IgD-negative memory B cell (primary cell): Measurements from ENCODE around the gene DNASE1. TPM values are rescaled to one million over a fixed set of nuclear protein-coding genes. Genes with fewer than 3 reads are reported as not detected.
"Not testable (repeated sequence)": the region's sequence is repeated elsewhere in the genome, so short reads cannot be mapped to it uniquely, and the experiment has no call there.

ENCODE experiments used
- H3K27ac Mint-ChIP-seq, 3 donors: one replicate each; pipeline ENCODE4 v1.8.0; 2020 to 2022; ENCODE audit warnings: mild to moderate bottlenecking in 3 of 3, mixed read lengths in 3 of 3, moderate library complexity in 1 of 3
- H3K27me3 Mint-ChIP-seq: one replicate; pipeline ENCODE4 v1.8.0; 2021; ENCODE audit warnings: mixed read lengths
- H3K36me3 Mint-ChIP-seq: one replicate; pipeline ENCODE4 v1.8.0; 2020; ENCODE audit warnings: mild to moderate bottlenecking, mixed read lengths
- H3K4me1 Mint-ChIP-seq, 3 donors: one replicate each; pipeline ENCODE4 v1.8.0; 2020 to 2022; ENCODE audit warnings: mixed read lengths in 3 of 3, mild to moderate bottlenecking in 1 of 3
- H3K4me3 Mint-ChIP-seq, 4 donors: one replicate each; pipeline ENCODE4 v1.8.0; 2020 to 2022; ENCODE audit warnings: mild to moderate bottlenecking in 4 of 4, mixed read lengths in 4 of 4, moderate library complexity in 3 of 4
- H3K9me3 Mint-ChIP-seq, 3 donors: one replicate each; pipeline ENCODE4 v1.8.0; 2020 to 2021; ENCODE audit warnings: mixed read lengths in 3 of 3, mild to moderate bottlenecking in 1 of 3
- polyA plus RNA-seq: library from polyadenylated mRNA; unstranded; fragments of 300-500 nt; fragmentation: Illumina TruSeq; gene quantifications from one replicate; pipeline ENCODE4 v1.2.3, GENCODE V29; 2021

The DNASE1 gene
- polyA plus RNA-seq, 1 donor from 2014 or later: 12.4 TPM

GRCh38 chr16:3651461-3652372 is 2.8 kb upstream of the DNASE1 start:
- Mint-ChIP-seq H3K9me3 (no peaks in the 10 kb centered on the region), H3K27ac (no peak overlapping the region)

DNA sequence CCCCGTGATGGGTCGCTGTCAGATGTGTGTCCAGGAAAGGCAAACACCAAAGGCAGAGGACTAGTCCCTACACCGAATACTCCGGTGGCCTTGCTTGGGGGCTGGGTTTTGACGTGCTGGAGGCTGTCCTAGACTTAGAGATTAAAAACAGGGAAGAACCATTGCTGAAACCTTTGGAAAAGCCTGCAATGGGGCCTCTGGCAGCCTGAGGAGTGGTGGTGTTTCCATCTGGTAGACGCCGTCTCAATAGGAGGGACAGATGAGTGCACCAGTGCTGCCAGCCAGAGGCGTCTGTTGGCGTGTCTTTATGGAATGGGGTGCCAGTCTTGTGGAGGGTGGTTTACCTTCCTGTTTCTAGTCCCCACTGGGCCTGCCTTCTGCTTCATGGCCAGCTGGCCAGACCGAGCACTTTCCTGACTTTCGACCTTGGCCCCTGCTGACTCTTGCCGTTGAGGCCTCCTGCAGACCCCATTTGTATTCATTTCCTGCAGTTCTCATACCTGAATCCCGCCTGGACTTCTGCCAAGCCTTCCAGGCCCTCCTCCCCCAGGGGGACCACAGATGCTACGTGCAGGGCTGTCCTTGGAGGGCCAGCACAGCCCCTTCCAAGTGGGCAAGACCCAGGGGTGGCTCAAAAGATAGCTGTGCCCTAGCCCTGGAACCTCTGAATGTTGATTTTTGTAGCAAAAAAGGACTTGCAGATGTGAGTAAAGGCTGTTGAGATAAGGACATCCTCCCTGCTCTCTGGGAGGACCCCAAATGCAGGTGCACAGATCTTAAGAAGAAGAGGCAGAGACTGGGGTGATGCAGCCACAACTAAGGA is 1.9 kb upstream of the DNASE1 start:
- Mint-ChIP-seq H3K27ac (no peak overlapping the region), H3K4me1 (peaks cover 0 to 2% (median 2%) of the 10 kb centered on the region in 3 donors), H3K36me3 (peaks cover 3% of the 10 kb centered on the region), H3K27me3 (no peaks in the 10 kb centered on the region), H3K9me3 (no peaks in the 10 kb centered on the region), H3K4me3 (no peak overlapping the region)

More at GRCh38 chr16:3651461-3652372, 2.8 kb upstream of the DNASE1 start:
- peaks cover 0 to 2% (median 2%) of the 10 kb centered on the region in 3 donors for H3K4me1 Mint-ChIP-seq
- H3K27me3 Mint-ChIP-seq: no peaks in the 10 kb centered on the region
- no peak overlapping the region for H3K4me3 Mint-ChIP-seq
- H3K36me3 Mint-ChIP-seq: no peaks in the 10 kb centered on the region

DNA sequence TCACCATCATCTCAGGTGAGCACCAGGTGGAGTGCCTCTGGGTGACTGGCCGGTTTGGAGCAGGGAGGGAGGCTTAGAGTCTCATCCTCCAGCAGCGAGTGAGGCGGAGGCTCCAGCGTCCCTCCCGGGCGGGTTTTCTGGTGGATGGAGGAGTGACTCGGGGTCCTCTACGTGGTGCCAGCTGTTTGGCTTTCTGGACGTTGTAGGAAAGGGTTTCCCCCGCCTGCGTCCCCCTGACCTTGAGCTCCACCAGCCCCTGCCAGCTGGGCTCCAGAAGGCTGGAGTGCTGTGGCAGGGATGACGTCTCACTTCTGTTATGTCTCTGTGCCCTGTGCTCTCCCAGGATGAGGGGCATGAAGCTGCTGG is 522 bp downstream of the DNASE1 start:
- Mint-ChIP-seq H3K9me3 (no peaks in the 10 kb centered on the region), H3K27me3 (no peaks in the 10 kb centered on the region), H3K4me1 (peaks cover 0 to 2% (median 2%) of the 10 kb centered on the region in 3 donors), H3K4me3 (no peak overlapping the region), H3K36me3 (peaks cover 9% of the 10 kb centered on the region), H3K27ac (no peak overlapping the region)

DNA sequence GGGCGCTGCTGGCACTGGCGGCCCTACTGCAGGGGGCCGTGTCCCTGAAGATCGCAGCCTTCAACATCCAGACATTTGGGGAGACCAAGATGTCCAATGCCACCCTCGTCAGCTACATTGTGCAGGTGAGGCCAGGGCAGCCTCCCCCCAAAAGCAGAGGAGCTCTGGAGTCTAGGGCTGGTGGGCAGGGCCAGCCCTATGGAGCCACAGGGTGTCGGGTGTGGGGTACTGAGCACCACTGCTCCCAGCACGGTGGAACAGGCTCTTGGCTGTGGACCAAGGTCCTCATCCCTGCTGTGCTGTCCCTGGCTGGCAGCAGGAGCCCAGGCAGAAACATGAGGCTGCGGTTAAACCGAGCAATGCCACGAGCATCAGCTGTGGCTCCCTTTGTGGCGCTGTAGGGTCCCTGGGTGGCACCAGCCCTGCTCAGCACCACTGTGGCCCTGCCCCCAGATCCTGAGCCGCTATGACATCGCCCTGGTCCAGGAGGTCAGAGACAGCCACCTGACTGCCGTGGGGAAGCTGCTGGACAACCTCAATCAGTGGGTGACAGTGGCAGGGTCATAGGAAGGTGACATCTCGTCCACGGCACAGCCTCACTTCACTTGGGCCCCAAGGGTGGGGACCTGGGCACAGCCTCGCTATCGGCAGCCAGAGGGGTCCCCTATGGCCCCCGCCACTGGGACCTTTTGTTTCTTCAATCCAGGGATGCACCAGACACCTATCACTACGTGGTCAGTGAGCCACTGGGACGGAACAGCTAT is 1.1 kb downstream of the DNASE1 start:
- no peaks in the 10 kb centered on the region for H3K9me3 Mint-ChIP-seq
- peaks cover 0 to 2% (median 2%) of the 10 kb centered on the region in 3 donors for H3K4me1 Mint-ChIP-seq
- H3K36me3 Mint-ChIP-seq: peaks cover 9% of the 10 kb centered on the region
- no peaks in the 10 kb centered on the region for H3K27me3 Mint-ChIP-seq
- H3K4me3 Mint-ChIP-seq: no peak overlapping the region
- H3K27ac Mint-ChIP-seq: no peak overlapping the region

DNA sequence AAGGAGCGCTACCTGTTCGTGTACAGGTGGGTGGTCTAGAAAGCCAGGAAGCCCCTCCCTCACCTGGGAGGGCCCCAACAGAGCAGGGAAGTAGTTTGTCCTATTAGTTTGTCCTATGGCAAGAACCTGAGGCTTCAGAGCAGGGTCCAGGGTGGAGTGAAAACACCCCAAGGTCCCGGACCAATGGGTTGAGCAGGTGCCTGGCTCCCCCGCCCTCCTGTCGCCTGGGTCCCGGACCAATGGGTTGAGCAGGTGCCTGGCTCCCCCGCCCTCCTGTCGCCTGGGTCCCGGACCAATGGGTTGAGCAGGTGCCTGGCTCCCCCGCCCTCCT is 1.6 kb downstream of the DNASE1 start:
- not testable (repeated sequence) for H3K27me3 Mint-ChIP-seq, H3K9me3 Mint-ChIP-seq, H3K27ac Mint-ChIP-seq, H3K4me3 Mint-ChIP-seq, H3K4me1 Mint-ChIP-seq
- H3K36me3 Mint-ChIP-seq: peaks cover 11% of the 10 kb centered on the region

DNA sequence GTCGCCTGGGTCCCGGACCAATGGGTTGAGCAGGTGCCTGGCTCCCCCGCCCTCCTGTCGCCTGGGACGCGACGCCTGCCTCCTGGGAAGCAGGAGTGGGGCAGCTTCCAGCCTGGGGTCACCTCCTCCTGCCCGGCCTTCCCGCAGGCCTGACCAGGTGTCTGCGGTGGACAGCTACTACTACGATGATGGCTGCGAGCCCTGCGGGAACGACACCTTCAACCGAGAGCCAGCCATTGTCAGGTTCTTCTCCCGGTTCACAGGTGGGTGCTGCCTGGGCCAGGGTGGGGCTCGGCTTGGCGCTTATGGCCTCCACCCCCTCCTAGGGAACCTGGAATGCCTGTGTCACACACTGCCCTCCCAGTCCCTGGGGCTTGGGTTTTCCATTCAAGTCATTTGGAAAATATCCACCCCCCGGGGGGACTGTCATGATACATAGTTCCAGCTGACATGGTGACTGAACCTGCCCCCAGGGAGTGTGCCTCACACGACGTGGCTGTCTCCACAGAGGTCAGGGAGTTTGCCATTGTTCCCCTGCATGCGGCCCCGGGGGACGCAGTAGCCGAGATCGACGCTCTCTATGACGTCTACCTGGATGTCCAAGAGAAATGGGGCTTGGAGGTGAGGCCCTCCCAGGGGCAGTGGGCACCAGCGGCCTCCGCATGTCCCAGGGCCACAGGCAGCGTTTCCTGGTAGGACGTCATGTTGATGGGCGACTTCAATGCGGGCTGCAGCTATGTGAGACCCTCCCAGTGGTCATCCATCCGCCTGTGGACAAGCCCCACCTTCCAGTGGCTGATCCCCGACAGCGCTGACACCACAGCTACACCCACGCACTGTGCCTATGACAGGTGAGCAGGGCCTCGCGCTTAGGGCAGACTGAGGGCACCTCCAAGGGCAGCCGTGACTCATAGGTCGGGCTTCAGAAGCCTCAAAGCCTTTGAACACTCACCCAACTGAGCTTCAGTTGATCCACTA is 2.3 kb downstream of the DNASE1 start:
- Mint-ChIP-seq H3K4me1 (peaks cover 0 to 3% (median 2%) of the 10 kb centered on the region in 3 donors), H3K27ac (no peak overlapping the region), H3K36me3 (peaks cover 11% of the 10 kb centered on the region), H3K4me3 (no peak overlapping the region), H3K9me3 (no peaks in the 10 kb centered on the region), H3K27me3 (no peaks in the 10 kb centered on the region)

DNA sequence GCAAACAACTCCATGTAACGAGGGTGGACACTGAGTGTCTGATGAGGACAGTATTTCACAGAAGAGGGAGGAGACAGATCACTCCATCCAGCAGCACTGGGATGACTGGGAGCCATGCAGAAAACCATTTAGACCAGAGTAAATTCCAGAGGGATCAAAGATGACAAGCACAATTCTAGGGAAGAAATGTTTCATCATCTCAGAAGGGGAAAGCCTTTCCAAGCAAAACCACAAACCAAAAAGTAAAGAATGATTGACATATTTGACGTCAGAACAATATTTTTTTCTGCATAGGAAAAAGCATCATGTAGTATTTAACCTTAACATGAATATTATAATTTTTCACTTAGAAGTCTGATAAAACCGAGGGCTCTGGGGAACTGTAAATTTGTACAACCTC is 4.8 kb downstream of the DNASE1 start:
- no peaks in the 10 kb centered on the region for H3K9me3 Mint-ChIP-seq
- H3K4me3 Mint-ChIP-seq: no peak overlapping the region
- no peak overlapping the region for H3K27ac Mint-ChIP-seq
- H3K36me3 Mint-ChIP-seq: peaks cover 11% of the 10 kb centered on the region
- peaks cover 0 to 2% (median under 1%) of the 10 kb centered on the region in 3 donors for H3K4me1 Mint-ChIP-seq
- H3K27me3 Mint-ChIP-seq: no peaks in the 10 kb centered on the region

DNA sequence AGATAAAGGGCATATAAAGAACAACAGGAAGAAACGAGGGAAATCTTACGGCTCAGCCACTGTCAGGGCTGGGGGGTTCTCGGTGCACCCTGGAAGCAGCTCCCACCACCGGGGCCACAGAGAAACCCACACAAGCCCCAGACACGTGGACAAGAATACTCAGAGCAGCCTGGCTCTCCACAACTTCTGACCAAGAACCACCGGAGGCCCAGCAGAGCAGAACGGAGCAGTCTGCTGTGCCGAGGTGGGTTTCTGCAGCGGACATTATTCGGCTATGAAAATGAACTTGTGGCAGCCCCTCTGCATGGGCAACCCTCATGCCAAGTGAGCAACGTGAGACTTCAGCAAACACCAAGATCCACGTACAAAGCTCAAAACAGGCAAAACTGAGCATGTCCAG is 6.8 kb downstream of the DNASE1 start:
- peak overlapping the region in 1 of 3 donors; percentile 39 for H3K27ac Mint-ChIP-seq
- H3K27me3 Mint-ChIP-seq: no peaks in the 10 kb centered on the region
- peaks cover 15% of the 10 kb centered on the region for H3K36me3 Mint-ChIP-seq
- H3K9me3 Mint-ChIP-seq: no peaks in the 10 kb centered on the region
- H3K4me1 Mint-ChIP-seq: peaks cover 4 to 7% (median 7%) of the 10 kb centered on the region in 3 donors
- no peak overlapping the region for H3K4me3 Mint-ChIP-seq

- peaks cover 15% of the 10 kb centered on the region for H3K36me3 Mint-ChIP-seq
- no peak overlapping the region for H3K27ac Mint-ChIP-seq
- no peaks in the 10 kb centered on the region for H3K27me3 Mint-ChIP-seq
- H3K9me3 Mint-ChIP-seq: no peaks in the 10 kb centered on the region
- peaks cover 4 to 7% (median 7%) of the 10 kb centered on the region in 3 donors for H3K4me1 Mint-ChIP-seq
- H3K4me3 Mint-ChIP-seq: no peak overlapping the region
These were observed 7.4 kb downstream of the DNASE1 start for GRCh38 chr16:3661922-3662321.

DNA sequence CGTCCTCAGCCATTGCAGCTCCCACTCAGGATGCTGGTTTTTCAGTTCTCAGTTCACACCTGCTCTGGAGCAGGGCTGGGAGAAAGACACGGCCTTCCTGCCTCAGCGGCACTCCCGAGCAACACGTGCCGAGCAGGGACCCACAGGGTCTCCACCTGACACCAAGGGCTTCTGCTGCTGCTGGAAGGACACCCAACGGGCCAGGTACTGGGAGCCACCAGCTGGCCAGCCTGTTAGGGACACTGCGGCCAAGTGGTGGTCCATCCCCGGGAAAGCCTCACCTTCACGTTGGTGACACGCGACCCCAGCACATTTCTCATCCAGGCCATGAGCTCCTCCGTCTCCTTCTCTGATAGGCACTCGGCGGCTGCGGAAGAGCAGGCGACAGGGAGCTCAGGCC is 8.1 kb downstream of the DNASE1 start:
- H3K36me3 Mint-ChIP-seq: peaks cover 12% of the 10 kb centered on the region
- H3K4me3 Mint-ChIP-seq: no peak overlapping the region
- H3K4me1 Mint-ChIP-seq: peaks cover 4 to 7% (median 7%) of the 10 kb centered on the region in 3 donors
- H3K27me3 Mint-ChIP-seq: no peaks in the 10 kb centered on the region
- no peak overlapping the region for H3K27ac Mint-ChIP-seq
- H3K9me3 Mint-ChIP-seq: no peaks in the 10 kb centered on the region

DNA sequence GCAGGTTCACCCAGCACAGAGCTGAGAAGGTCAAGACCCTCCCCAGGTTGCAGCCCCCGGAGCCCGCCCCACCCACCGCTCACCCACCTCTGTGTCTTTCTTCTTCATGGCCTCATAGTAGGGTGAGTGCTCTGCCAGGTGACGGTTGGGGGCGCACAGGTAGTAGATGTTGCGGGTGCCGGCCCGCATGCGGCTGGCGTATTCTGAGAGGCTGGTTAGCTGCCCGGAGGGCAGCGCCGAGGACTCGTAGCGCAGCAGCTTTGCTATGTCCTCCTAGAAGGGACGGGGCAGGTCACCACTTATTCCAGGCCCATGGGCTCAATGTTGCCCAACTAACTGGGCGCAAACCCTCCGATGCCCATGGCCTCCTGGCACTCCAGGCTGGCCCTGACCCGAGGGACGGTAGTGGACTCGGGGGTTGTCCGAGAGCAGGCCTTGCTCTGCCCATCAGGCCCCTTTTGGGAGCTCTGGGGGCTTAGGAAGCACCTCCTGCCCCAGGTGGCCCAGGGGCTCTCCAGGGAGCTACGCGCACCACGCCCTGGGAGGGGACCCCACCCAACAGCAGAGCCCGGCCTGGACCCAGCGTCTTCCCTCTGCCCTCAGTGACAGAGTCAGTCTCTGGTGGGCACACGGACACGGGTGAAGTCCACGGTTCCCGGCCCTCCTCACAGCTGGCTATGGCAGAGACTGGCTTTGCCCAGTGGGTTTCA is 9.9 kb downstream of the DNASE1 start:
- H3K36me3 Mint-ChIP-seq: peaks cover 8% of the 10 kb centered on the region
- peaks cover 4 to 7% (median 7%) of the 10 kb centered on the region in 3 donors for H3K4me1 Mint-ChIP-seq
- no peaks in the 10 kb centered on the region for H3K27me3 Mint-ChIP-seq
- H3K9me3 Mint-ChIP-seq: no peaks in the 10 kb centered on the region
- no peak overlapping the region for H3K27ac Mint-ChIP-seq
- H3K4me3 Mint-ChIP-seq: no peak overlapping the region

GRCh38 chr16:3665508-3665907 is 11.0 kb downstream of the DNASE1 start:
- no peaks in the 10 kb centered on the region for H3K9me3 Mint-ChIP-seq
- H3K4me3 Mint-ChIP-seq: no peak overlapping the region
- peaks cover 5% of the 10 kb centered on the region for H3K36me3 Mint-ChIP-seq
- peaks cover 4 to 7% (median 7%) of the 10 kb centered on the region in 3 donors for H3K4me1 Mint-ChIP-seq
- H3K27me3 Mint-ChIP-seq: no peaks in the 10 kb centered on the region
- H3K27ac Mint-ChIP-seq: no peak overlapping the region

DNA sequence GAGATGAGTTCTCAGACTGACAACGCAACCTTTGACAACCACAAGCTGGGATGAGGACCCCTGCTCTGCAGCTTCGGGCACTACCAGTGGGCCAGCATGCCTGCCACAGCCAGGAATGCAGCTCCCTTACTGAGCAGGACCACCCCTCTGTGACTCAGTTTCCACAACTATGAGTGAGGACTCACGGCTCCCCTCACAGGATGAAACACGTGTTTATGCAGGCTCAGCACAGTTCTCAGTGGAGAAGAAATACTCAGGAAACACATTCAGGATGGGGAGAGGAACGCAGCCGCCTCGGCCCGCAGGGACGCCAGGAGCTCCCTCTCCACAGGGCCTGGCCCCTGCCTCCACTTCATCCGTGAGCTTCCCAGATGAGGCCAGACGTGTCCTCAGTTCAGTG is 14.1 kb downstream of the DNASE1 start:
- Mint-ChIP-seq H3K4me3 (no peak overlapping the region), H3K9me3 (no peaks in the 10 kb centered on the region), H3K4me1 (peaks cover 4 to 7% (median 7%) of the 10 kb centered on the region in 3 donors), H3K27me3 (no peaks in the 10 kb centered on the region), H3K36me3 (peaks cover 4% of the 10 kb centered on the region), H3K27ac (no peak overlapping the region)
